ENCODE data around the gene RAB3D. TPM values are rescaled to one million over a fixed set of nuclear protein-coding genes. Genes with fewer than 3 reads are reported as not detected.

RAB3D gene
- polyA plus RNA-seq, 1 experiment: 15.6 TPM

- no peaks in the 10 kb centered on the region for H3K9me3 ChIP-seq (ENCODE audit: control insufficient read depth, insufficient read depth, low read length)
- ChIA-PET CTCF (interaction anchor here (1.8 kb wide), 1 partner anchor 12 kb away, joined by 6 read pairs; no protein-coding TSS in a partner anchor), POLR2A (no interaction called here)
- peaks cover 3% of the 10 kb centered on the region for H3K27me3 ChIP-seq (ENCODE audit: control insufficient read depth, insufficient read depth, low read length)
- TF ChIP-seq CTCF (IDR thresholded peaks at IDR 0.05; ENCODE audit: low read depth, low read length): no peak
- no peak overlapping the region for H3K4me3 ChIP-seq (ENCODE audit: low read depth, low read length)
- no peak overlapping the region for H3K27ac ChIP-seq (ENCODE audit: low read depth, low read length)
- no peak for DNase-seq (ENCODE audit: low read depth, low spot score)
Measured at GRCh38 chr19:11306337-11306736, 33.1 kb downstream of the RAB3D start.

GRCh38 chr19:11304936-11305335, 34.5 kb downstream of the RAB3D start:
- no peak overlapping the region for H3K4me3 ChIP-seq (ENCODE audit: low read depth, low read length)
- POLR2A ChIA-PET: no interaction called here
- CTCF ChIA-PET: interaction anchor here (1.3 to 1.8 kb wide), 2 partner anchors 11 kb away, joined by 4 to 6 read pairs; no protein-coding TSS in a partner anchor
- TF ChIP-seq CTCF (IDR thresholded peaks at IDR 0.05; ENCODE audit: low read depth, low read length): no peak
- peaks cover 11% of the 10 kb centered on the region for H3K27me3 ChIP-seq (ENCODE audit: control insufficient read depth, insufficient read depth, low read length)
- DNase-seq (ENCODE audit: low read depth, low spot score): no peak
- H3K9me3 ChIP-seq (ENCODE audit: control insufficient read depth, insufficient read depth, low read length): peaks cover 3% of the 10 kb centered on the region; the same call in 1 of the 2 replicates
- H3K27ac ChIP-seq (ENCODE audit: low read depth, low read length): no peak overlapping the region

GRCh38 chr19:11300811-11301120, 38.7 kb downstream of the RAB3D start:
- DNase-seq (ENCODE audit: low read depth, low spot score): no peak
- ChIA-PET CTCF (interaction anchor here (0.7 kb wide), 1 partner anchor 8 kb away, joined by 3 read pairs; no protein-coding TSS in a partner anchor), POLR2A (no interaction called here)
- peaks cover 3% of the 10 kb centered on the region; the same call in 1 of the 2 replicates for H3K9me3 ChIP-seq (ENCODE audit: control insufficient read depth, insufficient read depth, low read length)
- peaks cover 10% of the 10 kb centered on the region for H3K27me3 ChIP-seq (ENCODE audit: control insufficient read depth, insufficient read depth, low read length)
- no peak overlapping the region for H3K27ac ChIP-seq (ENCODE audit: low read depth, low read length)
- H3K4me3 ChIP-seq (ENCODE audit: low read depth, low read length): no peak overlapping the region
- no peak for TF ChIP-seq CTCF (IDR thresholded peaks at IDR 0.05; ENCODE audit: low read depth, low read length)

GRCh38 chr19:11299946-11300810, 39.3 kb downstream of the RAB3D start:
- no peak for TF ChIP-seq CTCF (IDR thresholded peaks at IDR 0.05; ENCODE audit: low read depth, low read length)
- Histone ChIP-seq H3K27me3 (ENCODE audit: control insufficient read depth, insufficient read depth, low read length) (peaks cover 10% of the 10 kb centered on the region), H3K27ac (ENCODE audit: low read depth, low read length) (no peak overlapping the region), H3K4me3 (ENCODE audit: low read depth, low read length) (no peak overlapping the region), H3K9me3 (ENCODE audit: control insufficient read depth, insufficient read depth, low read length) (peaks cover 3% of the 10 kb centered on the region; the same call in 1 of the 2 replicates)
- no peak for DNase-seq (ENCODE audit: low read depth, low spot score)
- POLR2A ChIA-PET: no interaction called here
- CTCF ChIA-PET: no interaction called here

GRCh38 chr19:11296264-11296663, 43.2 kb downstream of the RAB3D start:
- DNase-seq (ENCODE audit: low read depth, low spot score): no peak
- Histone ChIP-seq H3K27me3 (ENCODE audit: control insufficient read depth, insufficient read depth, low read length) (peaks cover 10% of the 10 kb centered on the region), H3K4me3 (ENCODE audit: low read depth, low read length) (no peak overlapping the region), H3K9me3 (ENCODE audit: control insufficient read depth, insufficient read depth, low read length) (peaks cover 3% of the 10 kb centered on the region; the same call in 1 of the 2 replicates), H3K27ac (ENCODE audit: low read depth, low read length) (no peak overlapping the region)
- no peak for TF ChIP-seq CTCF (IDR thresholded peaks at IDR 0.05; ENCODE audit: low read depth, low read length)
- CTCF ChIA-PET: interaction anchor here (1.0 kb wide), 1 partner anchor 79 kb away, joined by 4 read pairs; the partner anchor contains the start of gene SWSAP1
- POLR2A ChIA-PET: no interaction called here

All from AG04450 (cell line).